ENCODE results near the gene UCK1. TPM values are rescaled to one million over a fixed set of nuclear protein-coding genes. Genes with fewer than 3 reads are reported as not detected.

The UCK1 gene
- total RNA-seq, 1 donor from 2014 or later = 28.6 TPM

- ATAC-seq = peak; percentile 89
- DNase-seq = peak; percentile 84
- intact Hi-C loops (cut with micrococcal nuclease) = no loop called here
These were observed 47.6 kb downstream of the UCK1 start for GRCh38 chr9:131483319-131484050.

- ATAC-seq (no peak), DNase-seq (no peak)
- intact Hi-C loops (cut with micrococcal nuclease) = no loop called here
These were observed 48.6 kb downstream of the UCK1 start for GRCh38 chr9:131482343-131483006.

GRCh38 chr9:131481441-131482342 is 49.4 kb downstream of the UCK1 start:
- intact Hi-C loops (cut with micrococcal nuclease) = no loop called here
- no peak for DNase-seq
- ATAC-seq = peak; percentile 11

- intact Hi-C loops (cut with micrococcal nuclease) = no loop called here
- DNase-seq = no peak
These were observed 50.8 kb downstream of the UCK1 start for GRCh38 chr9:131480258-131480657.

GRCh38 chr9:131478911-131479310 is 52.2 kb downstream of the UCK1 start:
- ATAC-seq (no peak), DNase-seq (no peak)
- intact Hi-C loops (cut with micrococcal nuclease) = no loop called here

More at GRCh38 chr9:131480258-131480657, 50.8 kb downstream of the UCK1 start:
- ATAC-seq = no peak

- DNase-seq (peak; percentile 69), ATAC-seq (no peak)
- intact Hi-C loops (cut with micrococcal nuclease) = no loop called here
These were observed 52.6 kb downstream of the UCK1 start for GRCh38 chr9:131478421-131478868.

GRCh38 chr9:131477816-131478419 is 53.1 kb downstream of the UCK1 start:
- intact Hi-C loops (cut with micrococcal nuclease) = no loop called here
- no peak for ATAC-seq
- DNase-seq = no peak

GRCh38 chr9:131477367-131477766 is 53.7 kb downstream of the UCK1 start:
- intact Hi-C loops (cut with micrococcal nuclease) = no loop called here
- DNase-seq (no peak), ATAC-seq (no peak)

GRCh38 chr9:131476777-131477345 is 54.2 kb downstream of the UCK1 start:
- intact Hi-C loops (cut with micrococcal nuclease) = no loop called here
- DNase-seq (peak; percentile 85), ATAC-seq (peak; percentile 87)

GRCh38 chr9:131475956-131476776 is 54.9 kb downstream of the UCK1 start:
- intact Hi-C loops (cut with micrococcal nuclease) = no loop called here
- DNase-seq (no peak), ATAC-seq (peak; percentile 56)

- intact Hi-C loops (cut with micrococcal nuclease) = no loop called here
- DNase-seq (no peak), ATAC-seq (no peak)
These were observed 55.7 kb downstream of the UCK1 start for GRCh38 chr9:131475111-131475955.

- DNase-seq = no peak
- no peak for ATAC-seq
- intact Hi-C loops (cut with micrococcal nuclease) = no loop called here
These were observed 56.4 kb downstream of the UCK1 start for GRCh38 chr9:131474711-131475110.

GRCh38 chr9:131473891-131474290 is 57.2 kb downstream of the UCK1 start:
- intact Hi-C loops (cut with micrococcal nuclease) = no loop called here
- DNase-seq (no peak), ATAC-seq (no peak)

All from left ventricle myocardium superior (tissue), 1 donor.